GM12878 (cell line): ENCODE results near the gene FAM161B. TPM values are rescaled to one million over a fixed set of nuclear protein-coding genes. Genes with fewer than 3 reads are reported as not detected.
A peak's percentile ranks its signal among the peaks of the same experiment; 100 is the strongest.

ENCODE experiments used
- BCLAF1 ChIP-seq: fragments of 450-650 bp; IDR thresholded peaks from 2 replicates; pipeline ENCODE4 v1.6.1; 2017; ENCODE audit warnings: antibody characterized with exemption, mild to moderate bottlenecking, moderate library complexity
- CBFB ChIP-seq: IDR thresholded peaks from 2 replicates; pipeline ENCODE4 v1.6.1; 2016; ENCODE audit warnings: antibody characterized with exemption, low read depth
- E4F1 ChIP-seq: fragments of 450-650 bp; IDR thresholded peaks from 2 replicates; pipeline ENCODE4 v1.6.1; 2018; ENCODE audit warnings: borderline replicate concordance, mild to moderate bottlenecking; ENCODE audit not compliant: partially characterized antibody
- EGR1 ChIP-seq, 2 experiments: IDR thresholded peaks; 1 replicate in 1 of 2; 2 replicates in 1 of 2; pipeline ENCODE4 v1.6.1; 2011 to 2012; ENCODE audit warnings: low read depth in 2 of 2, low read length in 2 of 2, borderline replicate concordance in 1 of 2, mild to moderate bottlenecking in 1 of 2, moderate library complexity in 1 of 2
- ETV6 ChIP-seq, 2 experiments: fragments of 450-650 bp in 1 of 2; IDR thresholded peaks in 1 of 2; conservative IDR thresholded peaks in 1 of 2; 2 replicates each; pipeline ENCODE4 v1.6.1; 2014; ENCODE audit warnings: antibody characterized with exemption in 1 of 2, borderline replicate concordance in 1 of 2, low read depth in 1 of 2, mild to moderate bottlenecking in 1 of 2, moderate library complexity in 1 of 2
- FOXK2 ChIP-seq: fragments of 450-650 bp; IDR thresholded peaks from 2 replicates; pipeline ENCODE4 v1.6.1; 2017; ENCODE audit warnings: mild to moderate bottlenecking, moderate library complexity
- HCFC1 ChIP-seq: fragments of 150-350 bp; IDR thresholded peaks from 2 replicates; pipeline ENCODE4 v1.6.1; 2014; ENCODE audit warnings: low read length
- KLF5 ChIP-seq: fragments of 450-650 bp; IDR thresholded peaks from 2 replicates; pipeline ENCODE4 v1.6.1; 2014; ENCODE audit warnings: mild to moderate bottlenecking; ENCODE audit not compliant: partially characterized antibody
- MYC ChIP-seq: IDR thresholded peaks from 2 replicates; pipeline ENCODE4 v1.6.1; 2011; ENCODE audit warnings: mild to moderate bottlenecking, low read length, moderate library complexity, inconsistent platforms; ENCODE audit not compliant: insufficient read depth, insufficient replicate concordance, insufficient read length, severe bottlenecking
- NBN ChIP-seq: fragments of 450-650 bp; IDR thresholded peaks from 2 replicates; pipeline ENCODE4 v1.6.1; 2016
- NRF1 ChIP-seq: conservative IDR thresholded peaks from 2 replicates; pipeline ENCODE4 v1.6.1; 2011; ENCODE audit warnings: mild to moderate bottlenecking, low read depth, low read length, improper control_type of control experiment
- PML ChIP-seq: IDR thresholded peaks from 2 replicates; pipeline ENCODE4 v1.6.1; 2012; ENCODE audit warnings: low read length, inconsistent platforms
- POLR2AphosphoS2 ChIP-seq: IDR thresholded peaks from 2 replicates; pipeline ENCODE4 v1.6.1; 2011; ENCODE audit warnings: low read depth, mild to moderate bottlenecking, low read length, improper control_type of control experiment, moderate library complexity
- RFX5 ChIP-seq: IDR thresholded peaks from 2 replicates; pipeline ENCODE4 v1.6.1; 2011; ENCODE audit warnings: low read depth, low read length, improper control_type of control experiment
- SMAD5 ChIP-seq: IDR thresholded peaks from 2 replicates; pipeline ENCODE4 v1.6.1; 2016; ENCODE audit warnings: antibody characterized with exemption, low read depth
- USF2 ChIP-seq: IDR thresholded peaks from 2 replicates; pipeline ENCODE4 v1.6.1; 2011; ENCODE audit warnings: low read depth, low read length, improper control_type of control experiment, borderline replicate concordance
- ZBTB4 ChIP-seq: fragments of 450-650 bp; formaldehyde crosslinking; IDR thresholded peaks from 2 replicates; pipeline ENCODE4 v1.4.0; 2022; ENCODE audit warnings: mild to moderate bottlenecking, moderate library complexity
- polyA plus RNA-seq, 11 experiments: library from polyadenylated mRNA; depleted of rRNA in 4 of 11; unstranded in 6 of 11; stranded (reverse) in 5 of 11; fragments of >200 nt; fragmentation: Nextera tagmentation in 4 of 11; fragmentation: Illumina TruSeq in 1 of 11; extraction: Ambion mirVana in 4 of 11; extraction: Trizol in 1 of 11; gene quantifications; 1 replicate in 1 of 11; 2 replicates in 10 of 11; pipeline versions ENCODE4 v1.2.1 to v1.2.3, GENCODE V29; 2011 to 2016; ENCODE audit warnings: inconsistent platforms in 2 of 11, missing spikeins in 2 of 11, low read depth in 1 of 11
- total RNA-seq, 4 experiments: library from RNA; depleted of rRNA in 3 of 4; stranded (reverse); fragments of >200 nt in 3 of 4; fragmentation: Illumina TruSeq in 1 of 4; extraction: Trizol in 1 of 4; gene quantifications; 2 replicates each; pipeline versions ENCODE4 v1.2.1 to v1.2.3, GENCODE V29; 2013 to 2021

FAM161B gene
- total and polyA plus RNA-seq, 10 of the 15 experiments (the other 5 are each of a cell fraction or from before 2014, with no cell fraction given) = 0.33 to 1.2 (median 0.86) TPM

- no peak for TF ChIP-seq USF2
- TF ChIP-seq ETV6 (conservative IDR thresholded peaks at IDR 0.05 in 1 of 2, IDR thresholded peaks at IDR 0.05 in 1 of 2; ENCODE audit: borderline replicate concordance in 1 of 2, low read depth in 1 of 2) = 0 out of 4 replicates have a peak, but pooled peaks of 1 of the 2 experiments have one; percentile 49
- TF ChIP-seq HCFC1 = 0 out of 2 replicates have a peak, but pooled peaks have one; percentile 14
- peak; percentile 63 for TF ChIP-seq KLF5
- no peak for TF ChIP-seq BCLAF1
- TF ChIP-seq RFX5 = peak; percentile 38; the same call in 1 of the 2 replicates
- peak; percentile 57 for TF ChIP-seq E4F1
- TF ChIP-seq PML = 0 out of 2 replicates have a peak, but pooled peaks have one; percentile 38
- no peak; the same call in 1 of the 2 replicates for TF ChIP-seq NRF1
- TF ChIP-seq EGR1 (IDR thresholded peaks at IDR 0.05; ENCODE audit: borderline replicate concordance in 1 of 2, low read depth in 2 of 2, low read length in 2 of 2) = no peak; a peak in 1 of 3 replicates
- no peak for TF ChIP-seq ZBTB4 (CRISPR knock-in tag)
- no peak for TF ChIP-seq FOXK2
- TF ChIP-seq SMAD5 = peak; percentile 73; the same call in 1 of the 2 replicates
- TF ChIP-seq CBFB = no peak
- no peak for TF ChIP-seq POLR2AphosphoS2
- peak; percentile 54 for TF ChIP-seq MYC
- TF ChIP-seq NBN = peak; percentile 44; the same call in 1 of the 2 replicates
These were observed at the start of gene FAM161B, which contains the start of gene COQ6 (continued) for GRCh38 chr14:73949752-73950734.
